ENCODE measurements around the gene PSAPL1.

PSAPL1 gene

DNA sequence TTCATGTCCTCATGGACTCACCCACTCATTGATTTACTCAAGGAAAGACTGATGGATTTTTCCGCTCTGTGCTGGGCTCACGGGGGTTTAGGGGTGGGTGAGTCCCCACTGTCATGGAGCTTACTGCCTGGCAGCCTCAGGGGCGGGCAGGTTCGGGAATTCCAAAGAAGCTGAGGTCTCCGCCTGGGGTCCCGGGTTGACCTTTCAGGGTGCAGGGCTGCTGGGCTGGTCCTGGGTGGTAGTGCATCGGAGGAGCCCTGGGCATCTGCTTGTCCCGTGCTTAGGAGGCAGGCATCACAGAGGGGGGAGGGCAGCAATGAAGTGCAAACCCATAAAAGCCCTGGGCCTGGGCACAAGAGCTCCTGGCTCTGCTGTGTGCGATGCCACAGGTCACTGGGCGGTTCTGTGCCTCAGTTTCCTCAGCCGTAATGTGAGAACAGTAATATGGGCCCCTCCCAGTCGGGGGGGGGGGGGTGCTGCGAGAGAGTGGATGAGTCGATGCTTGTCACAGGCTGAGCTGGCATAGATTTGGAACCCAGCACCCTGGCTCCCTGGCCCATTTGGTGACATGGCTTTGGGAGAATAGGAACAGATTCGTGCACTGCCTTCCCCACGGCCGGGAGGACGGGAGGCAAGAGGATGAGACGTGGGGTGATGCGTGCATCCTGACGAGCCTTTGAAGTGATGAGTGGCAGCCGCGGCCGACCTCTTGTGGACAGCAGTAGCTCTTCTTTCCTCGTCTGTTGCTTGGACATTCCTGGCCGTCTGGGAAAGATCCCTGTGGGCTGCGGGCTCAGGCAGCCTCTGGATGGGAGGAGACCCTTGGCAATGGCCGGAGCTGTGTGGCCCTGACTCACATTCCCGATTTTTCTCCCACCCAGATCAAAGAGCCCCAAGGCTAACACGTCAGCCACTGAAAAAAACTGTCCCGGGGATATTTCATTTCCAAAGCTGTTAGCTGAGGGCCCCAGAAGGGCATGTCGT, 42.0 kb downstream of the PSAPL1 start:
- no peaks in the 10 kb centered on the region for H3K9me3 ChIP-seq (ENCODE audit: low read length)
- H2AFZ ChIP-seq (ENCODE audit: low read depth, low read length) = no peak overlapping the region
- peaks cover 2% of the 10 kb centered on the region for H3K27me3 ChIP-seq (ENCODE audit: insufficient read depth, low read length)
- H3K4me3 ChIP-seq (ENCODE audit: low read length) = no peak overlapping the region
- no peaks in the 10 kb centered on the region for H3K36me3 ChIP-seq (ENCODE audit: insufficient read depth, low read length)
- no peaks in the 10 kb centered on the region for H3K4me1 ChIP-seq (ENCODE audit: insufficient read depth, low read length)

DNA sequence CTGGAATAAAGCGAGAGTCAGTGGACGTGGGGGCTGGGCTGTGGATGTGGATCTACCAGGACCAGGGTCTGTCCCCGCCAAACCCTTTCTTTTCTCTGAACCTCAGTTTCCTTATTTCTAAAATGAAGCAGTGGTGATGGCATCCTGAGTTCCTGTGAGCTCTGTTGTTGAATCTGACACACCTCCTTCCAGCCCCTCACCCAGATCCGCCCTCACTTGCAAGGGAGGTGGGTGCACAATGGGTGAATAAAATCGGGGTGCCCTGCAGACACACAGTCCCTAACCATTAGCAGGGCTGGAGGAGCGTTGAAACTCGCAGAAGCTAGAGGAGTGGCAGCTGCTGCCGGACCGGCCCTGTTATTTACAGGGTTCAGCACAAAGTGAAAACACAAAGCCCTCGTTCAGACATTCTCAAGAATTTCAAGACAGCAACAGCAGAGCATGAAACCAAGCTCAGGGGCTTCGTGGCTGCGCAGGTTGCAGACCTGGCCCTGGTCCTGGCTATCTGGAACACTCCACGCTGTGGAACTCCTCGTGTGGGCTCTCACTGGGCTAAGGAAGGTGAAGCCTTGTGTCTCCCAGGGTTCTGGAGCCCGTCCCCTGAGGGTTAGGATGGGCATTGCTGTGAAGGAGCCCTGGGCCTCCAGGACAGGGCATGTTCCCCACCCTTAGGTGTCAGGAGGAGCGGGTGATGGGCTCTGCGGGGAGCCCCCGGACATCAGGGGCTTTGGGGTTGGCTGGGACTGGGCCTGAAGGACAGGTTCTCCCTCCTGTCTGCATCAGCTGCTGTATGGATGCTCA, 42.9 kb downstream of the PSAPL1 start:
- Histone ChIP-seq H3K27me3 (ENCODE audit: insufficient read depth, low read length) (peaks cover 2% of the 10 kb centered on the region), H3K4me3 (ENCODE audit: low read length) (no peak overlapping the region), H3K36me3 (ENCODE audit: insufficient read depth, low read length) (no peaks in the 10 kb centered on the region), H3K4me1 (ENCODE audit: insufficient read depth, low read length) (no peaks in the 10 kb centered on the region), H2AFZ (ENCODE audit: low read depth, low read length) (no peak overlapping the region), H3K9me3 (ENCODE audit: low read length) (no peaks in the 10 kb centered on the region)

DNA sequence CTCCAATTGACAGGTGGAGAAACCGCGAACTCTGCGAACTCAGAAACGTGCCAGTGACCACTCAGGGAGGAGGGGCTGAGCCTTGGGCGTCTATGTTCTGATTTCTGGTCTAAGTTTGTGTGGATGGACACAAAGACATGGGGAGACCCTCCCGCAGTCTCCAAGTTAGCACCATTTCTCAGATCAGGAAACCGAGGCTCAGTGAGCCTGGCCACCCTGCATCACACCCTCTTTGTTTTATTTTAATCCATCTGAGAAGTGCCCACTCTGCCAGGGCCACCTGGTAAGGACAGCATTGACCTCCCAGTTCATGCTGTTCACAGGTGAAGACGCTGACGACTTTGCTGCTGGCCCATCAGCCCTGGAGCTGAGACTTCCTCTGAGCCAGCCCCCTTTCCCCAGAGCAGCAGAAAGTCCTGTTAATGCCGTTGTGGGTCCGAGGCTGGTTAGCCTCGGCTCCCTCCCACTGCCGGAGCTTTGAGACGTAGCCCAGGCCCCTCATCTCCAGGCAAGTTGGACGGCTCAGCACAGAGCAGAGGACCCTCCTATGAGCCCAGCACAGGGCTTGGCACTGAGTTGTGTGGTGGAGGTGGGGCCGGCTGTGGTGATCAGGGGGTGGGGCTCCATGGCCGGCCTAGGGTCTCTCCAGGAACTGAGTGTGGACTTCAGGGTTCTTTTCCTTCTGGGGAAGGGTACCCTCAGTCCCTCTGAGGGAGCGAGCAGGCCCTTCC, 43.7 kb downstream of the PSAPL1 start:
- no peaks in the 10 kb centered on the region for H3K9me3 ChIP-seq (ENCODE audit: low read length)
- no peaks in the 10 kb centered on the region for H3K36me3 ChIP-seq (ENCODE audit: insufficient read depth, low read length)
- no peak overlapping the region for H3K4me3 ChIP-seq (ENCODE audit: low read length)
- H3K4me1 ChIP-seq (ENCODE audit: insufficient read depth, low read length) = no peaks in the 10 kb centered on the region
- no peak overlapping the region for H2AFZ ChIP-seq (ENCODE audit: low read depth, low read length)
- H3K27me3 ChIP-seq (ENCODE audit: insufficient read depth, low read length) = peaks cover 2% of the 10 kb centered on the region

DNA sequence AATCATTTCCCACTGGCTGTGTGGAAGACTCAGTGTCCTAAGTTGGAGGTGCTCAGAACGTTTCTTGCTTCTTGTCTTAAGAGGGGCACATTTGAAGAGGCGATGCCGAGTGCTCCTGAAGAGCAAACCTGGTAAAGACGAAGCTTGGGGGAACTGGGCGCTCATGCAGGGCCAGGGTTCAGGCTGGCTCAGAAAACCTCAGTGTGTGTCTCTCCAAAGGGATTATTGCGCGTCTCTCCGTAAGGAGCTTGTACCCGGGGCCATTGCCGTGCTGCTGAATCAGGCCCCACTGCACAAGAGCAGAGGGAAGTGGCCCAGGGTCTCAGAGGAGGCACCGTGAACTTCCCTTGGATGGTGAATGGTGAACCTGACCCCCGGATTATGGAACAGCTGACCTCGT, 44.4 kb downstream of the PSAPL1 start:
- no peak overlapping the region for H3K4me3 ChIP-seq (ENCODE audit: low read length)
- no peaks in the 10 kb centered on the region for H3K4me1 ChIP-seq (ENCODE audit: insufficient read depth, low read length)
- H3K9me3 ChIP-seq (ENCODE audit: low read length) = no peaks in the 10 kb centered on the region
- no peak overlapping the region for H2AFZ ChIP-seq (ENCODE audit: low read depth, low read length)
- peaks cover 2% of the 10 kb centered on the region for H3K27me3 ChIP-seq (ENCODE audit: insufficient read depth, low read length)
- H3K36me3 ChIP-seq (ENCODE audit: insufficient read depth, low read length) = no peaks in the 10 kb centered on the region

DNA sequence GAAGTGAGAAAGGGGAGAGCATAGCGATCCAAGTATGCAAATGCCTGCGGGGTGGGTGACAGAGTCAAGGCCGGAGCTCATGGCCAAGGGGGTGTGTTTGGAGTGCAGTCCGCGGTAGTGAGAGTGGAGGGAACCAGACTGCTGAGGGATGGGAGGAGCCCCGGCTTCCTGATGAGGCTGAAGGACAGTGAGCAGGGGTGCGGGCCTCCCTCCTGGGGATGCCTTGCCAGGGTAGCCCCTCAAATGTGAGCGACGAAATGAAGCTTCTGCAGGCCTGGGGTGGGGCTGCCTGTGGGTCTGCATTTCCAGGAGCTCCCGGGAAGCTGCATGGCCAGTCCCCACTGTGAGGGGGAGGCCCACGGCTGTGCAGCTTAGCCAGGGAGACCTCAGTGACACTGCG, 45.0 kb downstream of the PSAPL1 start:
- no peak overlapping the region for H3K4me3 ChIP-seq (ENCODE audit: low read length)
- H3K27me3 ChIP-seq (ENCODE audit: insufficient read depth, low read length) = peaks cover 2% of the 10 kb centered on the region
- H3K36me3 ChIP-seq (ENCODE audit: insufficient read depth, low read length) = no peaks in the 10 kb centered on the region
- H3K4me1 ChIP-seq (ENCODE audit: insufficient read depth, low read length) = no peaks in the 10 kb centered on the region
- H3K9me3 ChIP-seq (ENCODE audit: low read length) = no peaks in the 10 kb centered on the region
- no peak overlapping the region for H2AFZ ChIP-seq (ENCODE audit: low read depth, low read length)

DNA sequence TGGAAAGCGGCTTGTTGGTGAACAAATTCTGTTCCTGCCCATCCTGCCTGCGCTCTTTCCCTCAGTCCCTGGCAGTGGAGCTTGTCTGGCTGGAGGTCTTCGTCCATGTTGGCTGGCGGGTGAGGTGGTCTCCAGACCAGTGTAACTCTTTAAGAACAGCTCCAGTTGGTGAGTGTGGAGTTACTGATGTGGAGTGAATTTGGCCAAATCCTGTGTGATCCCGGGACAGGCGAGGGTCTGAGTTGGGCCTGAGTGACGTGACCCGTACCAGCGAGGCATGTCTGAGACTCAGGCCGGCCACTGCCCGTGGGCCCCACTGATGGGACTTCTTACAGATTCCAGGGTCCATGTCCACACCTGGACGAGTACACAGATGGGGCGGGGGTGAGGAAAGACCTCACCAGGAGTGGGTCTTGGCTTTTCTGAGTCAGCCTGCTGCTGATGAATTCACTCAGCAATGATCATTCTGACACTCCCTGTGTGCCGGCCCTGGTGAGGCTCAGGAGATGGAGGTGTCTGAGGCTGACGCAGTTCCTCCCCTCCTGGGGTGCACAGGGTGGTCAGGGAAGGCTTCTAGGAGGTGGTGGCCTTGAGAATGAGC, 45.5 kb downstream of the PSAPL1 start:
- no peak overlapping the region for H3K4me3 ChIP-seq (ENCODE audit: low read length)
- no peak overlapping the region for H2AFZ ChIP-seq (ENCODE audit: low read depth, low read length)
- H3K9me3 ChIP-seq (ENCODE audit: low read length) = no peaks in the 10 kb centered on the region
- no peaks in the 10 kb centered on the region for H3K4me1 ChIP-seq (ENCODE audit: insufficient read depth, low read length)
- peaks cover 2% of the 10 kb centered on the region for H3K27me3 ChIP-seq (ENCODE audit: insufficient read depth, low read length)
- no peaks in the 10 kb centered on the region for H3K36me3 ChIP-seq (ENCODE audit: insufficient read depth, low read length)

DNA sequence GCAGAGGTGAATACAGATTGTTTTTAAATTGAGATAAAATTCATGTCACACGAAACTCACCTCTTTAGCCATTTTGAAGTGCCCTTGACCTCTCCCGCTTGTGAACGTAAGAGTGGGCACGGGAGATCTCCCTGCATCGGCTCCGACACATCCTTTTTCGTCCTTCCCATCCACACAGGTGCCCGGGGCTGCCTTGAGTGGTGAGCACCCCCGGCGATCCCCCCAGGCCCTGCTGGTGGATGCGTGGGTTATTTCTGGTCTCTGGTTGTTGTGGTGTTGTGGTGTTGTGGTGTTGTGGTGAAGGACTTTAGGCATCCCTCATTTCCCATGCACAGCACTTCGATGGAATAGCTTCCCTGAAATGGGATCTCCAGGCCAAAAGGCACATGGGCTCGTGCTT, 46.1 kb downstream of the PSAPL1 start:
- Histone ChIP-seq H3K4me3 (ENCODE audit: low read length) (no peak overlapping the region), H3K9me3 (ENCODE audit: low read length) (no peaks in the 10 kb centered on the region), H2AFZ (ENCODE audit: low read depth, low read length) (no peak overlapping the region), H3K36me3 (ENCODE audit: insufficient read depth, low read length) (no peaks in the 10 kb centered on the region), H3K27me3 (ENCODE audit: insufficient read depth, low read length) (peaks cover 2% of the 10 kb centered on the region), H3K4me1 (ENCODE audit: insufficient read depth, low read length) (no peaks in the 10 kb centered on the region)

DNA sequence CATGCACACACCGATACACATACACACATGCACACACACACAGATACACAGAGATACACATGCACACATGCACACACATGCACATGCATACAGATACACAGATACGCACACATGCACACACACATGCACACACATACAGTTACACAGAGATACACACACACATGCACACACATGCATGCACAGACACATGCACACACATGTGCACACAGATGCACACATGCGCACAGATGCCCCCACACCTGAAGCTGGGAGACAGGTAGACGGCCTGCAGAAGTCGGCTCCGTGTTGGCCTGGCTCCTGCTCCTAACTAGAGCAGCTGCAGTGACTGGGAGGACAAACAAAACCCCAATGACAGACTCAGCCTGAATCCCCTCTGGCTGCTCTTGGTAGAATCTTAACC, 46.8 kb downstream of the PSAPL1 start:
- no peak overlapping the region for H2AFZ ChIP-seq (ENCODE audit: low read depth, low read length)
- H3K4me3 ChIP-seq (ENCODE audit: low read length) = no peak overlapping the region
- H3K4me1 ChIP-seq (ENCODE audit: insufficient read depth, low read length) = no peaks in the 10 kb centered on the region
- H3K9me3 ChIP-seq (ENCODE audit: low read length) = no peaks in the 10 kb centered on the region
- H3K36me3 ChIP-seq (ENCODE audit: insufficient read depth, low read length) = no peaks in the 10 kb centered on the region
- peaks cover 2% of the 10 kb centered on the region for H3K27me3 ChIP-seq (ENCODE audit: insufficient read depth, low read length)

DNA sequence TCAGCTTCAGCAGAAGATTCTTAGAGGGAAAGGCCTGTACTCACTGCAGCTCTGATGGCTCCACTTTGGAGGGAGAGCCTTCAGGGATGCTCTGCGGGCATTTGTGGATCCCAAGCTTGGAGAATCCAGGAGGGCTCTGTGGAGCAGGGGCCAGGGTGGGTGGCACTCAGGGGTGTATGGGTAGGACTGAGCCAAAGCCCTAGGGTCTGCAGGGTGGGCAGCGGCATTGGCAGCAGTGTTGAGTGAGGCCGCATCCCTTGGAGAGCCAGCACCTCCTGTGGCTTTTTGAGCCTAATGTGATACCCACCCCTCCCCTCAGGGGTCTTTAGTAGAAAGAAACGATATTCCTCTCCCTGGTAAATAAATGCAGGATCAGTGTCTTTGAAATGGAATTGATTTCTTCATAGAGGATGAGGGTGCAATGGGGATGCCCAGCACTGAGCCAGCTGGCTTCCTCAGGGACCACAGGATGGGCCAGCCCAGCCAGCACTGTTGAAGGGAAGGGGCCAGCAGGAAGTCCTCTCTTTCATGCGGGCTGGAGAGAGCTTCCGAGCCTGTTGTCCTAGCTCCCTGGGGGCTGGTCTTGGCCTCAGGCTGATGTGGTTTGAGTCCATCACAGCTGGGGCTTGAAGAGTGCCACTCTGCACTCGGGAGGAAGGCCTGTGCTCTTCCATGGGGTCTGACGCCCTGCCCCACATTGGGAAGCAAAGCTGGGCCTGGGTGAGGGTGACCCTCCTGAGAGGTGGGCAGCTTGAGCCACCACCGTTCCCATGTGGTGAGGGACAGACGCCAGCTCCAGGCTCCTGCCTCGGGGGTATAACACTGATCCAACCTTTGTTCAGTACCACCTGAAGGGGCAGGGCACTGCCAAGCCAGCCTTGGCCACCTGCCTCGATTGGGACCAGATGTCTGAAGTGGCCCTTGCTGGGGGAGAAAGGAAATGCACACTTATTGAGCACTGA, 49.5 kb downstream of the PSAPL1 start:
- H3K36me3 ChIP-seq (ENCODE audit: insufficient read depth, low read length) = no peaks in the 10 kb centered on the region
- H3K9me3 ChIP-seq (ENCODE audit: low read length) = no peaks in the 10 kb centered on the region
- no peak overlapping the region for H3K4me3 ChIP-seq (ENCODE audit: low read length)
- no peaks in the 10 kb centered on the region for H3K4me1 ChIP-seq (ENCODE audit: insufficient read depth, low read length)
- no peak overlapping the region for H2AFZ ChIP-seq (ENCODE audit: low read depth, low read length)
- peaks cover 8% of the 10 kb centered on the region for H3K27me3 ChIP-seq (ENCODE audit: insufficient read depth, low read length)

DNA sequence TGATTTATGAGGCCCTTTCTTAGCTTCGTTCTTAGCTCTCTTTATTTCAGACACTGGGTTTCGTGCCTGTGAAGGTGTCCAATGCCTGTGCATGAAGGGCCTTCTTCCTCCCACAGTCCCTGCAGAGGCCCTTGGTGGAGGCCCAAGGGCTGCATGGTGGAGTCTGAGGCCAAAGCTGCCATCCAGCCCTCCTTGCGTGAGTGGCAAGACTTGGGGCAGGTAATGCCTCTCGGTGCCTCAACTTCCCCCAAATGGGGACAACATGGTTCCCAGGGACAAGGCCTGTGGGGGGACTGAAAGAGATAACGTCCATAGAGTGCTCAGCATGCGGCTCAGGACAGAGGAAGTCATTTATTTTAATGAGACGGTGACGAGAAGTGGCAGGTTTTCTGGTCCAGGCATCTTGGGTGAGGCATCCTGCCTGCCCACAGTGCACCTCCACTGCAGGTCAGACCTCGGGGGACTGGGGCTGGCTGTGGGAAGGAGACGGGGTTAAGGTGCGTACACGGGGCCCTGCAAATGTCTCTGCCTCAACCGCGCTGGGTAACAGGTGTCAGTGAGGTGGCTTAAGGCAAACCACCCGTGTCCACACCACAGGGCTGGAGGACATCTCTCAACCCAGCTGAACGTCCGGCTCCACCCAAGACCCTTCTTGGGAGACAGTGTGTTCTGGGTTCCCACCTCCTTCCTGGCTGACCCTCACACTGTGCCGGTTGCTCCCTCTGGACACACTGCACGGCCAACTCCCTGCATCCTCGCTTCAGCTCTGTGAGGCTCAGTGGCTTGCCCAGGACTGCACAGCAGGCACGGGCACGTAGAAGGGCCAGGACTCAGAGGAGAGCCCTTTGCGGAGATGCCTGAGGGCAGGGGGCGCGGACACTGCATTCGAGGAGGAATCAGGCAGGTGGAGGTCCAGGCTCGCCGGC, 50.5 kb downstream of the PSAPL1 start:
- H3K4me3 ChIP-seq (ENCODE audit: low read length) = no peak overlapping the region
- no peaks in the 10 kb centered on the region for H3K9me3 ChIP-seq (ENCODE audit: low read length)
- H2AFZ ChIP-seq (ENCODE audit: low read depth, low read length) = no peak overlapping the region
- H3K27me3 ChIP-seq (ENCODE audit: insufficient read depth, low read length) = peaks cover 8% of the 10 kb centered on the region
- no peaks in the 10 kb centered on the region for H3K4me1 ChIP-seq (ENCODE audit: insufficient read depth, low read length)
- H3K36me3 ChIP-seq (ENCODE audit: insufficient read depth, low read length) = no peaks in the 10 kb centered on the region

DNA sequence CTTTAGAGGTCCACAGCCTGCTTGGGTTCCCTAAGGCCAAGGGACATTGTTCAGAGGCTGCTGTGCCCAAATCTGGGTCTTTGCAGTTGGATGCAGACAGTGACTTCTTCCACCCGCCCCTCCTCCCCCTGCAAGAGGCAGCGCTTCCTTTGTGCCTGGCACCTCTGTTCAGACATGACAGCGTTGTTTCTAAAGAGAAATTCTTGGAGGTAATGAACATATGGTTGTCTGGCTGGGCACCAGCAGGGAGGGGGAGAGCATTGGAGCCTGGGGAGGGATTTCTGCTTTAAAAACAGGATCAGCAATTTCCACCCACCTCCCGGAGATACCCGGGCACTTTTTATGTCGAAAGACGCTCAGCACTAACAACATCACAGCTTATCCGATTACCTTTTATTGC, 51.5 kb downstream of the PSAPL1 start:
- H3K4me3 ChIP-seq (ENCODE audit: low read length) = no peak overlapping the region
- no peaks in the 10 kb centered on the region for H3K36me3 ChIP-seq (ENCODE audit: insufficient read depth, low read length)
- no peak overlapping the region for H2AFZ ChIP-seq (ENCODE audit: low read depth, low read length)
- no peaks in the 10 kb centered on the region for H3K9me3 ChIP-seq (ENCODE audit: low read length)
- H3K4me1 ChIP-seq (ENCODE audit: insufficient read depth, low read length) = no peaks in the 10 kb centered on the region
- H3K27me3 ChIP-seq (ENCODE audit: insufficient read depth, low read length) = peaks cover 9% of the 10 kb centered on the region

Measured in neuron (in vitro differentiated cells).